Amniotic stem cell (primary cell): ENCODE measurements around the gene UBTD2.
A peak's percentile ranks its signal among the peaks of the same experiment; 100 is the strongest.
"Not testable (repeated sequence)": the region's sequence is repeated elsewhere in the genome, so short reads cannot be mapped to it uniquely, and the experiment has no call there.

ENCODE experiments used
- DNase-seq: peaks from one replicate; lab custom pipeline; 2025; lab: John Stamatoyannopoulos, UW

UBTD2 gene

DNA sequence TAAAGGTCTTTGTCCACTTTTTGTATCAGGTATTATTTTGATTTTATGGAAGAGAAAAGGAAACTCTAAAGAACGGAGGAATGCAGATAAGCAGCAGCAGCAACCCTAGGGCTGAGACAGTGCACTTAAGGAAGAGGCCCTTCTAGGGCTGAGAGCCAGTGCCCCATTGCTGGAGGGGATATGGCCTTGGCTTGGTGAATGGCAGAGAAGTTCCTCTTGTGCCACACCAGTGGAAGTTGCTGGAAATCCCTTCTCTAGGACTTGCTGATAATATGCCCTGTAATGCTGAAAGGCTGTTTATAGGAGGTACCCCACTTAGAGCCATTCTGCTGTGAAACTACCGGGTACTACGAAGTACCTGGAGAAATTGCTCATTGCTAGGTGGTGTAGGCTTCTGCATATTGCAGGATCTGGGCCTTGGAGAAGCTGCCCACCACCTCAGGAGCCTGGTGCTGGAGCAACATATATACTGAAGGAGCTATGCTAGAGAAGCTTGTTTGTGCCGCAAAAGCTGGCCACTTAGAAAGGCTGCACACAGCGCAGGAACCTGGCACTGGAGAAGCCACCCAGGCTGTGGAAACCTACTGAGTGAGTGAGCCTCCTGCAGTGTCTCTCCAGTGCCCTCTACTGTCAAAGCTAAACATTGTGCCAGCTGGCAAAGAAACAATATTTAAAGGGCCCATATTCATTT lies 9.6 kb upstream of the UBTD2 start:
- DNase-seq: peak; percentile 54

DNA sequence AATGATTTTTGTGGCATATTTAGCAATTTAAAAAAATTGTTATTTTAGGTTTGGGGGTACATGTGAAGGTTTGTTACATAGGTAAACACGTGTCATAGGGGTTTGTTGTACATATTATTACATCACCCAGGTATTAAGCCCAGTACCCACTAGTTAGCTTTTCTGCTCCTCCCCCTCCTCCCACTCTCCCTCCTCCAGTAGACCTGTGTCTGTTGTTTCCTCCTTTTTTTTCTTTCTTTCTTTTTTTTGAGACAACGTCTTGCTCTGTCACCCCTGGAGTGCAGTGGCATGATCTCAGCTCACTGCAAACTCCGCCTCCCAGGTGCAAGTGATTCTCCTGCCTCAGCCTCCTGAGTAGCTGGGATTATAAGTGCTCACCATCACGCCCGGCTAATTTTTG lies 8.3 kb upstream of the UBTD2 start:
- not testable (repeated sequence) for DNase-seq

DNA sequence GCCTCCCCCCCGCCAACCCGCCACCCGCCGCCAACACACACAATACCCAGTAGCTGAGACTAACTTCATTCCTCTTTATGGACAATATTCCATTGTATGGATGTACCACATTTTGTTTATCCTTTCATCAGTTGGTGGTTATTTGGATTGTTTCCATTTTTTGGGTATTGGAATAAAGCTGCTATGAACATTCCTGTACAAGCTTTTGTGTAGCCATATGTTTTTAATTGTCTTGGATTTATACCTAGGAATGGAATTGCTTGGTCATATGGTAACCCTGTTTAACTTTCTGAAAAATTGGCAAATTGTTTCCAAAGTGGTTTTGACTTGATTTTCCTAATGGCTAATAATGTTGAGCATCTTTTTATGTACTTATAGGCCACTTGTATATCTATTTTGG lies 4.9 kb upstream of the UBTD2 start:
- DNase-seq: no peak

DNA sequence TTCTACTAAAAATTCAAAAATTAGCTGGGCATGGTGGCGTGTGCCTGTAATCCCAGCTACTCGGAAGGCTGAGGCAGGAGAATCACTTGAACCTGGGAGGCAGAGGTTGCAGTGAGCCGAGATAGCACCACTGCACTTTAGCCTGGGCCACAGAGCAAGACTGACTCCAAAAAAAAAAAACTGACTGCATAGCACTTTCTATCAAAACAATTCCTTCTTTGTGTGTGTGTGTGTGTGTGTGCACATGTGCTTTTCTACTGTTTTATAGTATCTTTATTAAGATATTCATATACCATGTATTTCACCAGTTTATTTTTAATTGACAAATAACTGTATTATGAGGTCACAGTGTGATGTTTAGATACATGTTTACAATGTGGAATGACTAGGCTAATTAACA lies 3.6 kb upstream of the UBTD2 start:
- DNase-seq: not testable (repeated sequence)

DNA sequence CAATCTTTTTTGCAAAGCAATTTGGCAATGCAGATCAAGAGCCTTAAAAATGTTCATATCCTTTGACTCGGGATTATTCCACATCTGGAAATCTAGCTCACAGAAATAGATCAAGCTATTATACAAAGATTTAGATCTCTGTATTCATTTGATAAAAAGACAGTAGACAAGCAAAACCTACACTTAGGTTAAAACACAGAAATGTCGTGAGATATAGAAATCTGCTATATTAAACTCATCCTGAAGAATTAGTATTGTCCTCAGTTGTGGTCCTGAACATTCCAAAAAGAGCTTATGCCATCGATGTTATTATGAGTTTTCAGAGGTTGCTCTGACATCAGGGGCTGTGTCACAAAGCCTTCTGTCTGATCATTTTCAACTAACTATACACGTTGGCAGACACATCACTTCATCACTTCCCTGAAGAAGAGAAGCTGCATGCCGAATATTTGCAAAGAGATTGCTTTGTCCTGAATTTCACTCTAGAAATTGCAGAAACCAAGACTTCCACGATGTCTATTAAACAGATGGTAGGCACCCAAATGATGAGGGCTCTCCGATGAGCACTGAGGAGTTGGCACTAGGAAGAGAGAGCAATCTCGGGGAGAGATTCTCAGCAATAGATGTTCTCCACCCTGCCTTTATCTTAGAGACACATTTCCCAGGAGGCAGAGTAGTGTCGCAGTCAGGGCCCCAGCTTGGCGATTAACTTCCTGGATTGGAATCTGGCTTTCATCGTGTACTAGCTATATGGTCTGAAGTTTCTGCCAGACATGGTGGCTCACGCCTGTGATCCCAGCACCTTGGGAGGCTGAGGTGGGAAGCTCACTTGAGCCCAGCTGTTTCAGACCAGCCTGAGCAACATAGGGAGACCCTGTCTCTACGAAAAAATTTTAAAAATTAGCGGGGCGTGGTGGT lies 1.9 kb upstream of the UBTD2 start:
- no peak for DNase-seq

DNA sequence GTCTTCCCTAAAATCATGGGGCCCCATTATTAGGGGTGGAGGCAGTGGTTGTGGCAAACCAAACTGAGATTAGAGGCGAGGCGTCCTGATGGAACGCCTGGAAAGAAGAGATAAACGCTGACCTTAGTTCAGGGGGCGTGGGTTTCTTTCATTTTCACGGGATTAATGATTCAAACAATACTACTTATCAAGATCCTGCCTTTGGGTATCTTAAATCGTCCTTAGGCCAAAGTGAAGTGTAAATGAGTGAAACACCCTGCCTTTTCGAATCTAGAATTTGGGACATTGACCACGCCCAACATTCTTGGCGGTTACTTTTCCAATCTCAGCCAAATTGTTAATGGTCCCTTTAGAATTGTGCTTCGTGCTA lies 1.0 kb upstream of the UBTD2 start:
- DNase-seq: no peak

DNA sequence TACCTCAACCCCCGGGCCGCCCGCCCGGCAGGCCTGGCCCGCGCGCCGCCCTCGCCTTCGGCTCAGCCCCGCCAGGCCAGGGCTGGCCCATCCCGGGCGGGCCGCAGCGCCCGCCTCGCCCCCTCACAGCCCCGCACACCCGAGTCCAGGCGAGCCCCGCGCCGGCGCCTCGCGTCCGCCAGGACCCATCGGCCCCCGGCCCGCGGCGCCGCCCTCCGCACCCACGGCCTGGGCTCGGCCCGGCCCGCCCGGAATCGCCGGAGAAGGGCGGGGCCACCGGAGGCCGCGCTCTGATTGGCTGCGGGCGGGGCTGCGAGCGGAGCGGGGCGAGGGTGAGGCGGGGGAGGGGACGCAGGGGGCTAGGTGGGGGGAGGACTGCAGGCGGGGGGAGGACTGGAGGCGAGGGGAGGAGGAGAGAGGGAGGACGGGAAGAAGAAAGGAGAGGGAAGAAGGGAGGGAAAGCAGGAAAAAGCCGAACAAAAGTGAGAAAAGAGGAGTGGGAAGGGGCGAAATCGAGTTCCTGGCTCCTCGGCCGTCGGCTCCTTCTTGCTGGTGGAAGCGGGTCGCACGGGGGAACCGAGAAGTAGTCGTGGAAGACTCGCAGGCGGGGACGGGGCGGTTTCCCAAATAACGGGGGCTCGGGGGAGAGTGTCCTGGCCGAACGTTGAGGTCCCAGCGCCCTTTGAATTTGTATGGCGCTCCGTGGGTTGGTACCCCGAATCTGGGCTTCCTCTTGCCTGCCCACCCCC lies 472 bp upstream of the UBTD2 start:
- DNase-seq: peak; percentile 73

DNA sequence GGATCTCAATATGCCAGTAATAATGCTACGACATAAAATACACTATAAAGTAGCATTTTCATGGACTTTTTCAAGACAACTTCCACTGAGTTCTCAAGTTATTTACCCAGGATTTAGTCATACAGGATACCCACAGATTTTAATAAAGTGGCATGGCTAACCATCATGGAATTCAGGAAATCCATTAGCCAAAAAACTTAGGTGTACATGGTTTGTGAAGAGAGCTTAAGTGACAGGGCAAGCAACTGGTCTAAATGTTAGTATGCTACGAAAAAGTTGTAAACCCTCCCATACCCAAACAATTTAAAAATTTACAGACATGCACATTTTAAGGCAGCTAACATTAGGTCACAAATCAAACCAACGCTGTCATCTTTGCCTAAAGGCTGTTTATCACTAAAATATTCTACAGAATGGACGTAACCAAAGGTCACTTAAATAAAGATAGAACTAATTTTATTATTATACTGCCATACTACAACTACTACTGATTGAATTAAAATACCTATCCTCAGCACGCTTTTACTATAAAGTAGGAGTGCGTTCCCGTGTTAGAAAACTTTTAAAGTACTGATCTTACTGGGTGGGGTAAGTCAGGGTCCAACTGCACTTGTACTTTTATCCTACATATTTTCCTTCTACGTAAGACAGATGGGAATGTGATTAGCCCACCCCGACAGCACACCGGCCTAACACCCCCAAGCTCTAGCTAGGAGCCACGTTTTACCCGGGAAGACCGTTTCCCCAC lies 1.1 kb downstream of the UBTD2 start:
- no peak for DNase-seq

DNA sequence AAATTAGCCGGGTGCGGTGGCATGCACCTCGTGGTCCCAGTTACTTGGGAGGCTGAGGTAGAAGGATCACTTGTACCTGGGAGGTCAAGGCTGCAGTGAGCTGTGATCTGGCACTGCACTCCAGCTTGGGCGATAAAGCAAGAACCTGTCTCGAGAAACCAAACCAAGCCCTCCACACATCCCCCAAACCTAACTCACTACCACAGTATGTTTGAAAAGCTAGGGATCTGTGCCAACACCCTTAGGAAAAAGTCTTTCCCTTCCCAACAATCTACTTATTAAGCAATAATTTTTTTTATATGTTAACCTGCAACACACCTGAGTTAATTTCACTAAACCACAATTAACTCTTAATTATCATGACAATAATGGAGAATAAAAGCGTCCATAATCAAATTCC lies 2.2 kb downstream of the UBTD2 start:
- DNase-seq: no peak

DNA sequence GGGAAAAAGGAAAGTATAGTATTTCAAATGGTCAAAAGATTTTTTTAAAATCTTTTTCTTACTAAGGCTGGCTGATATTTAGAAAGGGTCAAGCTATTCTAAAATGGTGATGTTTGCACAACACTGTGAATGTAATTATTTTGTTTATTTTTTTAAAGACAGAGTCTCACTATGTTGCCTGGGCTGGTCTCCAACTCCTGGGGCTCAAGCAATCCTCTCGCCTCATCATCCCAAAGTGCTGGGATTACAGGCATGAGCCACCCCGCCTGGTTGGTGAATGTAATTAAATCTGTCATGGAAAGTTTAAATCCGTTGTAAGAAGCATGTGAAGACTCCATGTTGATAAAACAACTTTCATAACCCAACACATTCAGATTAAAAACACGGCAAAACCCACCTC lies 2.6 kb downstream of the UBTD2 start:
- DNase-seq: peak; percentile 43

DNA sequence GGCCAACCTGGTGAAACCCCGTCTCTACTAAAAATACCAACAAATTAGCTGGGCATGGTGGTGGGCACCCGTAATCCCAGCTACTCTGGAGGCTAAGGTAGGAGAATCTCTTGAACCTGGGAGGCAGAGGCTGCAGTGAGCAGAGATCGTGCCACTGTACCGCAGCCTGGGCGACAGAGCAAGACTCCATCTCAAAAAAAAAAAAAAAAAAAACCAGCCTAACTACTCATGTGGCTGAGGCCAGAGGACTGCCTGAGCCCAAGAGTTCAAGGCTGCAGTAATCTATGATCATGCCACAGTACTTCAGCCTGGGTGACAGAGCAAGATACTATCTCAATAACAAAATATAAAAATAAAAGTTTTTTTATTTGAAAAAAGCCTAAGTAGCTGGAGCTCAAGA lies 3.2 kb downstream of the UBTD2 start:
- DNase-seq: no peak

DNA sequence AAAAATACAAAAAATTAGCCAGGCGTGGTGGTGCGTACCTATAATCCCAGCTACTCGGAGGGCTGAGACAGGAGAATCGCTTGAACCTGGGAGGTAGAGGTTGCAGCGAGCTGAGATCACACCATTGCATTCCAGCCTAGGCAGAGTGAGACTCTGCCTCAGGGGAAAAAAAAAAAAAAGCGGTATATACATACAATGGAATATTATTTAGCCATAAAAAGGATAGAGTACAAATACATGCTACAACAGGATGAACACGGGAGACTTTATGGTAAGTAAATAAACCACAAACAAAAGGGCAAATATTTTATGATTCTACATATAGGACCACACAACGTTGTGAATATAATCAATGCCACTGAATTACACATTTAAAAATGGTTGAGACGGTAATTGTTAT lies 5.2 kb downstream of the UBTD2 start:
- no peak for DNase-seq

DNA sequence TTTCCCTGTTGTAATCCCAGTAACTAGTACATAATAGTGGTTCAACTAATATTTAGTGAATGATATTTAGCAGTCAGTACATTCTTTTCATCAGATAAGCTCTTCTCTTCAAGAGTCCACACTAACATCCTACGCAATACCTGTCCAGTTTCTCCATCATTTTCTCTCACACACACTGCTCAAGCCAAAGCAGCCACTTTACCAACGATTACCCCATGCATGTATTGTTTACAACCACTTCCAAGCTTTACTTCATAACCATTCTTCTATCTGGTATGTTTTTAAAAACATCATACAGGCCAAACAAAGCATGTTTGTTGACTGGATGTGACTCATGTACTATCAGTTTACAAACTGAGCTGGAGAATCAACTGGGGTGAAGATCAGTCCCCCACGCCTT lies 7.3 kb downstream of the UBTD2 start:
- DNase-seq: no peak

DNA sequence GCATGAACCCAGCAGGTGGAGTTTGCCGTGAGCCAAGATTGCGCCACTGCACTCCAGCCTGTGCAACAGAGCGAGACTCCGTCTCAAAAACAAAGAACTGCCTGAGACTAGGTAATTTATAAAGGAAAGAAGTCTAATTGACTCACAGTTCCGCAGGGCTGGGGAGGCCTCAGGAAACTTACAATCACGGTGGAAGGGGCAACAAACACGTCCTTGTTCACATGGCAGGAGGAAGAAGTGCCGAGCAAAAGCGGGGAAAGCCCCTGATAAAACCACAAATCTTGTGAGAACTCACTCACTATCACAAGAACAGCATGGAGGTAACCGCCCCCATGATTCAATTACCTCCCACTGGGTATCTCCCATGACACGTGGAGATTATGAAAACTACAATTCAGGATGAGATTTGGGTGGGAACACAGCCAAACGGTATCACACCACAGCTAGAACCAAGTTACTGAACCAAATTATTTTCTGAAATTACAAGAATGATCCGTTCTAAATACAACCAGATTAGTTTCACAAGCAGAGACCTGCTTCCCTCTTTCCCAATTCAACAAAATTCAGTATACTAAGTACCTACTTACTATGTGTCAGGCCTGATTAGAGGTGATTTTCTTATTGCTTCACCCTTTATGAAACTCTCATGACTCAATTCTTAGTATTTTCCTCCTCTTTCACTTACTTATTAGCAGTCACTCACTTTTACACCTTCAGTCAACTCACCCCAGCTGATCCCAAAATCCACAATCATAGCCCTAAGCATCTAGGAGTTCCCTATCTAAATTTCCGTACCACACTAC lies 8.4 kb downstream of the UBTD2 start:
- no peak for DNase-seq

DNA sequence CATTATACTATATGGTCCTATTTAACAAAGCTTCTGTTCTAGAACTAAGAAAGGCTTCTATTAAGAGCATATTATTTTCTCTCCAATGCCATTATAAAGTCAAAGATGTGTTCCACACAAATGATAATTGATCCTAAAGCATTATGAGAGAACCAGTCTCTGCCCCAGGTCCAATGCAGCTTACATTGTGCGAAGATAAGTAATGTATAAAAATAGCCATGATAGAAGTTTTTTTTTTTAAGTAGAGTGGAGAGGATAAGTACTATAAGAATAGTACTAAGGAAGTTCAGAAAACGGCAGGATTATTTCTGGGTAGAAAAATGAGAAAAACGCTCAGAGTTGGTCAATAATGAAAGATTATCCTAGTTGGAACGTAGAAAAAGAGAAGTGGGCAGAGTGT lies 15.6 kb downstream of the UBTD2 start:
- DNase-seq: no peak

DNA sequence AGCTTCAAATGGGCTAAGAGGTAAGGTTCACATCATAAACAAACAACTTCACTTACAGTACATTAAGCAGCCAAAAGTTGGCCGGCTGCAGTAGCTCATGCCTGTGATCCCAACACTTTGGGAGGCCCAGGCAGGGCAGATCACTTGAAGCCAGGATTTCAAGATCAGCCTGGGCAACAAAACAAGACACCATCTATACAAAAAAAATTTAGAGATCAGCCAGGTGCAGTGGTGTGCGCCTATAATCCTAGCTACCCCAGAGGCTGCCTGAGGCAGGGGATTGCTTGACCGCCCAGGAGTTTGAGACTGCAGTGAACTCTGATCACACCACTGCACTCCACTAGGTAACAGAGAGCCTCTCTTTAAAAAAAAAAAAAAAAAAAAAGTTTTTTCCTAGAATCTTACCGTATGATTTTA lies 16.9 kb downstream of the UBTD2 start:
- no peak for DNase-seq

DNA sequence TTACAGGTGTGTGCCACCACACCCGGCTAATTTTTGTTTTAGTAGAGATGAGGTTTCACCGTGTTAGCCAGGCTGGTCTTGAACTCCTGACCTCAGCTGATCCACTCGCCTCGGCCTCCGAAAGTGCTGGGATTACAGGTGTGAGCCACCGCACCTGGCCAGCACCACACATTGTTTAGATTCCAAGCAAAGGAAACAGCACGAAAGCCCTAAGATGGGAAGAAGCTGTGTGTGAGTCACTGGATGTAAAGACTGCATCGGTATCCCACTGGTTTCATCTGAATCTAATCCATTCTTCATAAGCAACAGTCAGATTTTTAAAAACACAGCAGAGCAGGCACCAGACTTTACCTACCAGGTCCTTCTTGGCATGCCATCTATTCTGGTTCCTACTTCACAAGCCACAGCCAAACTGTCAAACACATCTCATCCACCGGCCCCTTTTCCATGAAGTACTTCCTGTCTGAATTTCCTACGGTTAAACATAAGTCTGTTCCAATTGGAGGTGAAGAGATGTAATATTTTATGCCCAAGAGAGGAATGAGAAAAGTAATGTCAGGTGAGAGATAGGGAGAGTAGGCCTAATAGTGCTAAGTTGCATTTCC lies 17.4 kb downstream of the UBTD2 start:
- no peak for DNase-seq

DNA sequence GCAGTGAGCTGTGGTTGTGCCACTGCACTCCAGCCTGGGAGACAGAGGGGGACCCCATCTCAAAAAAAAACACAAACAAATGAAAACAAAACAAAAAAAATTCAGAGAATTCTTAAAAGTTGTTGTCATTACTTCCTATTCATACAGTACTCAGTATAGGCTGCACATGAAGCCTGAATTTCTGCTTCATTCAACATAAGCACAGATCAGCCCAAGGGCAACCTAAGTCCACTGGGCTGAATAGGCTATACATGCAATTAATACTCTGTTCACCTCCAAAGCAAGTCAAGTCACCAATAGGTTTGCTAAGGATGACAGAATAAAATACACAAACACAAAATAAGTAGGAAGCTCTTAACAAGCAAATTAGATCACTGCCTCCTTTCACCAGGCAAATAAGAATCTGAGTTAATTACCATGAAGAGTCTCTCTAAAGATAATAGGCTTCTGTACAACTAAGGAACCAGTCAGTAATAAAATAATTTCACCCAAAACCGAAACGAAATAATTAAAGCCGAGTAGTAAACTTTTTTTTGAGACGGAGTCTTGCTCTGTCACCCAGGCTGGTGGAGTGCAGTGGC lies 18.7 kb downstream of the UBTD2 start:
- no peak for DNase-seq

DNA sequence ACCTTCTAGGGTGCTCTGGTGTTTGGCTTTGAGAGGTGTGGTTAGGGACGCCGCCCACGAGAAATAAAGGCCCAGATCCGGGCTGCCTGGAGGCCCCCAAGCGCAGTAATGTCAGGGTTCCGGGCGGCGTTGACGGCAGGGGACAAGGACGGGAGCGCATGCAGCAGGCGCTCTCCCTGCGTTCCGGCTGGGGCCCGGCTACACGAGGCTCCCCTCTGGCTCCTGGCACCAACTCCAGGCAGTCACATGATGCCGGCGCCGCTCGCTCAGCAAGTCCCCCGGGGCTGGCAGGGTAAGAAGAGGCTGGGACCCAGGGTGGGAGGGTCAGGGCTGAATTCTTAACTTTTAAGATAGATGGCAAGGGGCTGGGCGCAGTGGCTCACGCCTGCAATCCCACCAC lies 28.1 kb downstream of the UBTD2 start:
- no peak for DNase-seq

DNA sequence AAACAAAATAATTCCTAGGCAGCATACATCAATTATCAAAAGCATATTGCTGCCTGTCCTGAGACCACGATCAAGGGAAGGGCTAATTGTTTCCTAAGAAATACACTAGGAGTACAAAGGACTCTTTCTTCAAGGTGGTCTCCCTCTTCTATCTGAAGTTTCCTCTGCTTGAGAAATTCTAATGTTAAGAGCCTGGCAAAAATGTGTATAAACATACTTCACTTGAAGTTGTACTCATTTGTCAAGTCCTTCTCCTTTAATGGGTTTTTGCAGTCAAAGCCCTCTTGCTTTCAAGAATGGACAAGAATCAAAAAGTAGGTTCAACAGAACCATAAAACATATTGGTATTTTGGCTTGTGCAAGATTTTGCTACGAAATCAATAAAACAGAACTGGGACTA lies 31.1 kb downstream of the UBTD2 start:
- no peak for DNase-seq

DNA sequence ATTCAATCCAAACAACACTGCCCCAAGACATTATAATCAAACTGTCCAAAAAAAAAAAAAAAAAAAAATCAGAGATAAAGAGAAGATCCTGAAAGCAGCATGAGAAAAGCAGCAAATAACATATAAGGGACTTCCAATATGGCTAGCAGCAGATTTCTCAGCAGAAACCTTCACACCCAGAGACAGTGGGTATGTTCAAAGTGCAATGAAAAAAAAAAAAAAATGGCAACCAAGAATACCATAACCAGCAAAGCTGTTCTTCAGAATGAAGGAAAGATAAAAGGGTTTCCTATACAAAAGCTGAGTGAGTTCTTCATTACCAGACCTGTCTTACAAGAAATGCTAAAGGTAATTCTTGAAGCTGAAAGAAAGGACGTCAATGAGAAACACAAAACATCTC lies 32.1 kb downstream of the UBTD2 start:
- DNase-seq: no peak
